Stimulated activated CD4-positive, alpha-beta T cell treated with anti-CD3 and anti-CD28 coated beads, Interleukin-4, amount 100 ng/mL, for 24 hours (primary cell): ENCODE measurements around the gene SKAP1.

ENCODE experiments used
- DNase-seq: peaks from one replicate; pipeline ENCODE4 v3.0.0-alpha.2; 2020

The SKAP1 gene

GRCh38 chr17:48161127-48161905 is 268.7 kb downstream of the SKAP1 start:
- DNase-seq = no peak

DNA sequence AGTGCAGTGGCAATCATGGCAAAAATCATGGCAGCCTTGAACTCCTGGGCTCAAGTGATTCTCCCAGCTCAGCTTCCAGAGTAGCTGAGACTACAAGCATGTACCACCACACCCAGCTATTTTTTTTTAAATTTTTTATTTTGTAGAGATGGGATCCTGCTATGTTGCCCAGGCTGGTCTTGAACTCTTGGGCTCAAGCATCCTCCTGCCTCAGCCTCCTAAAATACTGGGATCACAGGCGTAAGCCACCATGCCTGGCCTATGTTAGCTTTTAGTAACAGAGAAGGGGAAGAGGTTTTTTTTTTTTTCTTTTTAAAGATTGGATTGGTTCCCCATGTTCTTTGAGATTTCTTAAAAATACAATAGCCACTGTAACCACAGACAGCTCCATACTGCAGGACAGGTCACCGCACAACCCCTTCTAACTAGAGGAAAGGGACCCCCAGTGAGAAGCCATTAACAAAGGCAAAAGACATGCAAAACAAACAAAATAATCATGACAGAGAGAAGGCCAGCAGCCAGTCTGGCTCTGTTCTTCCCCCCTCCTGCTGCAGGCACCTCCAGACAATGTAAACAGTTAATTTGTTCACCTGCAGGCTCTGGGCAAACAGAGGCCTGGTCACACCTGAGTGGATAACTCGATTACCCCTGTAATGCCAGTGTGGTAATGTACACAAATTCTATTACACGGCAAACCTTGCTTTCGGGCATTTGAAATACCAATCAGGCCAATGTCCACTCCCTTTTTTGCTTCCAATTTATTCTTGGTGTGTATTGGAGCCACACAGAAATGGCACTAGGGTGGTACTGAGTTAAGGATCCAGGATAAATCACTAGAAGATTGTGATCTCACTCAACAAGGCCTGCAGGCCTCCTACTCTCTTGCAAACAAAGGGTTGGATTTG is 269.6 kb downstream of the SKAP1 start:
- no peak for DNase-seq

DNA sequence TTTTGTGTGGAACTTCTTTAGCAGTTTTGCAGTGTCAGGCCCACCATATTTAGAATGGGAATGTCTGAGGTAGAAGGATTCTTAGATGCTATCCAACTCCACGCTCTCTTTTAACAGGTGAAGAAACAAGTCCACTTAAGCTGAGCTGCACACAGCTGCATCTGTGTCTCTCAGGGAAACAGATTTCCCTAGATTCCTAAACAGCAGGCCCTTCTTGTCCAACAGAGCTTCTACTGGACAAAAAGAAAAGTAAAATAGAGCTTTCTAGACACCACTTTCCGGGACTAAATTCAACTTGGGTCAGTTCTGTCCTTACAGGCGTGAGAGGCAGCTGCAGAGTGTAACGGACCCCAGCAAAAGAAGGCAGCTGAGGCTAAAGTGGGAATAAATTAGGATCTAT is 270.8 kb downstream of the SKAP1 start:
- DNase-seq = no peak

- no peak for DNase-seq
These were observed 274.0 kb downstream of the SKAP1 start for GRCh38 chr17:48155889-48156611.

DNA sequence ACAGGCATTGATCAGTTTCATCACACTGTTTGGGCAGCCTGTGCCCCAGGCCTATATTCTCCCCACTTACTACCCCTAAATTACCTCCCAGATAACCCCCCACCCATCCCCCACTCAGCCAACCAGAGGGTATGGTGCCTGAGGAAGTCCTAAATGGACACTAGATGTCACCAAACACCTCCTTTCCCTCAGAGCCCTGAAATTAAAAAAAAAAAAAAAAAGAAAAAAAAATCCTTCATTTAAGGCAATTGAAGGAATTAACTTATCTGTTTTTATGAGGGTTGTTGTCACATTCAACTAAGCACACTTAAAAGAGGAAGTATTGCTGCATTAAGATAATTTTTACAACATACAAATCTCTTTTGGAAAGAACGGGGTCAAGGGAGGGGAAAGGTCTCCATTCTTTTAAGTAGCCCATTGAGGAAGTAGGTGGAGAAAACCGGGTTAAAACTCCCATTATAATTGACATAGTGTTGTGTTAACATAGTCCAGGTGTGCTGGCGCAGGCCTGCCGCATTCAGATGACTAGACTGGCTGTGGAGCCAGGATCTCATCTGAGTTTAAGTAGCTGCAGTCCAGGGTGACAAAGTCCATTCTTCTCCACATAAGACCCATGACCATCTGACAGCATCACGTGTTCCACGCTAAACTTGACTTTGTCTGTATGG is 276.2 kb downstream of the SKAP1 start:
- DNase-seq = no peak

DNA sequence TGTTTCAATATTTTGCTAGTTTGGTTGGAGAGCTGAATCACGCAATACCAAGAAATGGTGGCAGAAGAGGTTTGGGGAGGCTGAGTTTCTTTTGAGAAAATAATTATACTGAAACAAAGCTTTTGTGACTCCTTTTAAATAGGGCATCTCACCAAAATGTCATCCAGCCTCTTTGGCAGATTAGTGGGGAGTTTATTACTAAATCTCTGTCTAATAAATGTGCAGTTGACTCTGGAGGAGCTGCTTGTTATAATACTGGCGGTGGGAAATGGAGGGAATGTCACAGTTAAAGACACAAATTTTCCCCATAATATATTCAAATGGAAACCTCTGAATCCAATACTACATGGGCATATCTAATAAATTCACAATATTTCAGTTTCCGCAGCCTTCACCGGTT is 277.7 kb downstream of the SKAP1 start:
- DNase-seq = no peak

- DNase-seq = no peak
These were observed 278.8 kb downstream of the SKAP1 start for GRCh38 chr17:48151220-48151619.

DNA sequence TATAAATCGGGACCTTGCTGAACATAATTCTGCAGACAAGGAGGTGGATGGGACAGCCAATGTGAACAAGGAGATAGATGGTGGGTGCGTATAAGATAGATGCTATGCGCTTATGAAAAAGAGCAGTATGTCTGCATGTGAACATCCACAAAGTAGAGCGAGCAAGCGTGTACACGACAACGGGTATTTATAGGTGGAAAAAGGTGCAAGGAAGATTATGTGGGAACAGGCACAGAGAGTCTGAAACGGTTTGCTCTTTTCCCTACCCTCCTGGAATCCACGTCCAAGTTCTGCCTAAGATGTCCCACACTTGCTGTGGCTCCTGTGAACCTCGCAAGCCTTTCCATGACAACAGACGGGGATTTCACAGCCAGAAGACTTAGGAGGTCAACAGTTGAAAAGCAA is 279.4 kb downstream of the SKAP1 start:
- DNase-seq = no peak

DNA sequence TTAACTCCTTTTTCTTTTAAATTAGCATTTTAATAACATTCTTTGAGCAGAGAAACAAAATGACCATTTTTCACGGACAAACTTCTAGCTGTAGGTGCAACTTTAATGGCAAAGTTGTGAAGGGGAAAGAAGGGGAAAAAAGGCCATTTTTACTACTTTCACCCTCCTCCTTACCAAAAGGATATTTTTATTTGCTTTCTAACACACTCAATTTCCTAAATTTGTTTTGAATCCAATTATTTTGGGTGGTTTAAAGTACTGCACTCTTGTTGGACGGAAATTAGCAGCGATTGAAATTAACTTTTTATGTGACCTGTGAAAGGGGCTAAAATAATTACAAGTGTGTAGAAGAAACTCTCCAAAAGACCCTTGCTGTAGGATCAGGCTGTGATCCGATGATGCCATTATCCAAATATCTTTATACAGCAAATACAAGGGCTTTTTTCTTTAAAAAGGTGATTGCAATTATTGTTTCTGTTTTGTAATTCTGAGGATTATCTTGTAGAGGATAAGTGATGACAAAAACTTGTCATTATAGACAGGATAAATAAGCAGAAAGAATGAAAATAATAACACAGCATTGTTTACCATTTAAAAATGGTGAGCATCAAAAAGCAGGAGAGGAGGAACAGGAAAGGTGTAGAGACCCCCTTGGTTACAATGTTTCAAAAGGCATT is 280.1 kb downstream of the SKAP1 start:
- no peak for DNase-seq

DNA sequence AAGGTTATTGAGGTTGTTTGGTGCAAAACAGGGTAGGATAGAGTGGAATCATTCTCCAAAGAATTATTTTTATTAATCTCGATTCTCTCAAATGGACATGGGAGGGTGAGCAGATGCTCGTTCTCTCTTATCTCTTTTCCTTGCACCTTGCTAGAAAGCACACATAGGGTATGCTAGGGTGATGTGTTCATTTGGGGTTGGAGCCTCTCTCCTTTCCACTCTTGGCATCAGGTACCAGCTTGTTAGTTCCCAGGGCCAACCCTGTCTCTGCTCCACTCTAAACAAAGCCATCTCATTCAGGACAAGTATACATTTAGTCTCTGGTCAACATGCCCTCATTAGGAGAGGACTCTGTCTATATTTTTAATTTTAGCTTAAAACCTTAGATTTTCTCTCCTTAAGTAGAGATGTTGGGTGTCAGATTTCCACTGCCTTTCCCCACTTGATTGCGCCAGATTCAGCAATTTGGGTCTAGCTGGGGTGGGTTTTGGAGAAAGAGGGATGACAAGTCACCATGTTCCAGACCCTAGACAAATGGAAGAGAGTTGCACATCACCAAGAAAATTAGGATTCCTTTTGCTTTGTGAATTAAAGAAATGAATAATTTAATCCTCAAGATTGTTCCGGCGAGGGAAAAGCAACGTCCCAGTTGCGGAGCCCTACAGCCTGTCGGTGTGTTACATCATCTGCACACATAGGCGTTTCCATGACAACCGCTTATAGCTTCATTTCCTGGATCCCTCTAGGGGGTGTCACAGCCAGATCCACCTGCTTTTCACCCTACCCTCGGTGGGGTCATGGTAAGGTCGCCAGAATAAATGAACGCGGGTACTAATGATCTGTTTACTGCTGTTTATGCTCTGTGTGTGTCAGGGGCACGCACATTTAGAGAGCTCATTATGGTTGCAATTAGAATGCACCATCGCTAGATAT is 280.9 kb downstream of the SKAP1 start:
- DNase-seq = no peak

DNA sequence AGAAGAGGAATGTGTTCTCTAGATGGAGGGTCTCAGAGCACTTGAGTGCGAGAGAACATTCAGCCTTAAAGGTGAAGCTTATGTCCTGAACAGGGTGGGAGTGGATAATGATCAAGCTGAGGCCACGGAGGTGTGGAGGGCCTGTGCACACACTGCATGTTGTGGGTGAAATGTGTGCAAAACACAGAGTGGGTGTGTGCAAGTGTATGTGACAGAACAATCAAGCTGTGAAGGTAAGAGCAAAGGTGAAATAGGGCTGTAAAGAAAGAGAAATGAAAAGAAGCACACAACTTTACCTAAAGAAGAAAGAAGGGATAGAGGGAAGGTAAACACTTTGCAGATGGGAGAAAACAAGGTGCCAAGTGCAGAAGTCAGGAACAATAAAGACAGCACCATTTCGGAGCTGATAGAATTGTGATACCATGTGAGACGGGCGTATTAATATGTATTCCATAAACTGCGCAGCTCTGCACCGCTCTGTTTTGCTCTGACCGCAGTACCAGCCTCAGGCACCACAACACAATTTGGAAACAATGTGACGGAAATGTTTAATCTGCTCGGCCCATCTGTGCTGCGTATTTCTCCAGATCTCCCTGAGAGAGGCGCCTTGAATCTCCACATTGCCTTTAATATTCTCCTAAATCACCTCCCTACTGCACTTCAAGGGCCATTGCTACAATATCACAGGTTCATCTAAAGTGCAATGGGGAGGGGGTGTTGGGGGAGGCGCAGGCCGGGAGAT is 281.8 kb downstream of the SKAP1 start:
- DNase-seq = no peak

GRCh38 chr17:48144976-48145798 is 284.8 kb downstream of the SKAP1 start:
- DNase-seq = no peak

- no peak for DNase-seq
These were observed 285.8 kb downstream of the SKAP1 start for GRCh38 chr17:48144231-48144630.

GRCh38 chr17:48143629-48144028 is 286.4 kb downstream of the SKAP1 start:
- no peak for DNase-seq

DNA sequence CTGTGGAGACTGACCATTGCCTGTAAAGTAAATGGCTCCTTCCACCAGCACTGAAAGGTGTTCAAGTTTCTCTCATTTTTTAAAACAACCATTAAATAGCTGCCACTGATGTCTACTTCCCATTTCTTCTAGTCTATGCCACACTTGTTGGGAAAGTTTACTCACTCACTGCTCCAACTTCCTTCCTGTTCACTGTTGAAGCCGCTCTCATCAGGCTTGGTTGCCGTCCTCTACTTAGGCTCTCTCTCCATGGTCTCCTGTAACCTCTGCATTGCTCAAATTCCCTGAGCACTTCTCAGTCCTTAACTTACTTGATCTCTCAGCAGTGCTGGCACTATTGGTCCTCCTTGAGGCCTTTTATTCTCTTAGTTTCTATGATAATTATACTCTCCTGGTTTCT is 290.1 kb downstream of the SKAP1 start:
- DNase-seq = no peak

DNA sequence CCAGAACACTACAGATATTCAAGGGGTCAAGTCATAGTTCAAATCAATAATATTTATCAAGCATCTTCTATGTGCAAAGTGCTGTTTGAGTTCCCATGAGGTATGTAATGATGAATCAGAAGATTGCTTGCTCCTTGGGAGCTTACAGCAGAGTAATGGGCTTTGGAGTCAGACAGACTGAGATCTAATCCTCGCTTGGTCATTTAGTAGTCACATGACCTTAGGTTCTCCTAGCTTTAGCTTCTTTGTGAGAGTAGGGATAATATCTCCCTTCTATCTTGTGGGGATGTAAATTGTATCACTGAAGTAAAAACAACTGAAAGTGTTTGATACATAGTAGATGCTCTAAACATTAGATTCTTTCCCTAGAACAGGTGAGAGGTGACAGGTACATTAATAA is 292.4 kb downstream of the SKAP1 start:
- no peak for DNase-seq

DNA sequence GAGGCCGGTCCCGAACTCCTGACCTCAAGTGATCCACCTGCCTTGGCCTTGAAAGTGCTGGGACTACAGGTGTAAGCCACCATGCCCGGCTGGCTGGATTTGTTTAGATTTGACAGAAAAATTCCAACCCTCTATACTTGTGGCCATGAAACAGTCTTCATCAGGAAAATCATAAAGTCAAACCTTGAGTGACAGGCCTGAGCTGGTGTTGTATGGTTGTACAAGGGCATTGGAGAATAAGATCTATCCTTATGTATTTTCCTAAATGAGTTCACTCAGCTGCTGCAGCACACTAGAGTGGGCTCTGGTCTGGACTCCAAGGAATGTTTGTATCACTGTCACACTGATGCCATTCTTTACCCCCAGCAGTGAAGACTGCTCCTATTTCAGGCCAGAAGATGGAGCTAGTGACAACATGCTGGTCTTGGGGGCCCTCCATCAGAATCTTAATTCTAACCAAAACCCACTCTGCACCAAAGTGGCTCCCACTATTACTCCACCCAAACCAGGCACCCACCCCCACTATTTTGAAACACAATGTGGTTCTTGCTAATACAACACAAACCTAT is 295.0 kb downstream of the SKAP1 start:
- no peak for DNase-seq

- DNase-seq = no peak
These were observed 297.6 kb downstream of the SKAP1 start for GRCh38 chr17:48132385-48132784.

GRCh38 chr17:48131216-48131824 is 298.7 kb downstream of the SKAP1 start:
- peak; percentile 65 for DNase-seq
